Spleen (tissue), 11 donors: ENCODE measurements around the gene SPATS2L. TPM values are rescaled to one million over a fixed set of nuclear protein-coding genes. Genes with fewer than 3 reads are reported as not detected.

Experiments used
- DNase-seq: peaks from one replicate; pipeline ENCODE4 v3.0.0-alpha.2; 2020
- H3K27ac ChIP-seq, 8 donors: fragments of 200-600 bp; sonication (generic) in 7 of 8; 1 replicate in 4 of 8; 2 replicates in 4 of 8; pipeline versions ENCODE4 v1.5.0 to v1.8.0; 2016 to 2021; ENCODE audit warnings: inconsistent platforms in 4 of 8, mild to moderate bottlenecking in 4 of 8, moderate library complexity in 1 of 8
- H3K27me3 ChIP-seq, 7 donors: fragments of 200-600 bp; sonication (generic) in 6 of 7; replicated peaks in 1 of 7; 1 replicate in 4 of 7; 2 replicates in 3 of 7; pipeline versions ENCODE4 v1.5.0 to v1.8.0; 2016 to 2021; ENCODE audit warnings: inconsistent platforms in 3 of 7, mild to moderate bottlenecking in 1 of 7
- H3K36me3 ChIP-seq, 6 donors: fragments of 200-600 bp; sonication (generic) in 5 of 6; 1 replicate in 4 of 6; 2 replicates in 2 of 6; pipeline versions ENCODE4 v1.5.0 to v1.8.0; 2016 to 2021; ENCODE audit warnings: inconsistent platforms in 2 of 6
- H3K4me1 ChIP-seq, 6 donors: fragments of 200-600 bp; sonication (generic) in 5 of 6; 1 replicate in 3 of 6; 2 replicates in 3 of 6; pipeline versions ENCODE4 v1.5.0 to v1.8.0; 2016 to 2021; ENCODE audit warnings: inconsistent platforms in 3 of 6
- H3K4me3 ChIP-seq, 8 donors: fragments of 200-600 bp; sonication (generic) in 7 of 8; 1 replicate in 4 of 8; 2 replicates in 4 of 8; pipeline versions ENCODE4 v1.5.0 to v1.8.0; 2016 to 2021; ENCODE audit warnings: inconsistent platforms in 4 of 8, mild to moderate bottlenecking in 4 of 8, moderate library complexity in 2 of 8
- H3K9me3 ChIP-seq, 8 donors: fragments of 200-600 bp; sonication (generic) in 7 of 8; 1 replicate in 4 of 8; 2 replicates in 4 of 8; pipeline versions ENCODE4 v1.5.0 to v1.8.0; 2016 to 2021; ENCODE audit warnings: inconsistent platforms in 4 of 8
- POLR2A ChIP-seq, 3 donors: fragments of 450-650 bp; IDR thresholded peaks; one replicate each; pipeline ENCODE4 v1.5.1; 2017; ENCODE audit warnings: antibody characterized with exemption in 3 of 3, mild to moderate bottlenecking in 1 of 3
- POLR2AphosphoS5 ChIP-seq, 3 donors: sonication (generic); formaldehyde crosslinking; IDR thresholded peaks; one replicate each; pipeline ENCODE4 v1.5.1; 2017; ENCODE audit warnings: antibody characterized with exemption in 3 of 3
- WGBS, 5 donors: extraction: QIAGEN DNeasy Blood & Tissue Kit in 3 of 5; methylation state at CpG; one replicate each; pipeline versions ENCODE4 v1.1.5 to v1.1.7; 2013 to 2018; 5-methylcytosine and 5-hydroxymethylcytosine counted together
- intact Hi-C: fragments of 100-400 bp; cut with DNase I; formaldehyde crosslinking; loops from one replicate; pipeline ENCODE4 v1.15.0; 2023; ENCODE audit warnings: low total_unique reads
- polyA plus RNA-seq, 3 donors: library from polyadenylated mRNA; stranded (reverse); fragments of 200-250 nt; gene quantifications; one replicate each; pipeline ENCODE4 v1.2.1, GENCODE V29; 2013
- total RNA-seq, 7 donors: library from RNA; depleted of rRNA in 3 of 7; stranded (reverse); fragments of >200 nt in 3 of 7; fragmentation: NEBNext Ultra II Directional in 4 of 7; extraction: Animal tissue kit (Norgen Biotek cat#: 25700) in 4 of 7; gene quantifications; one replicate each; pipeline versions ENCODE4 v1.1.0 to v1.2.1, GENCODE V29; 2016 to 2021
- TF ChIP-seq, protein P1 (sequence below), 11 experiments: fragments of 200-600 bp in 7 of 11; fragments of 450-650 bp in 4 of 11; sonication (generic) in 4 of 11; IDR thresholded peaks in 8 of 11; conservative IDR thresholded peaks in 3 of 11; 1 replicate in 7 of 11; 2 replicates in 4 of 11; pipeline versions ENCODE4 v1.4.0 to v1.8.0; 2016 to 2021; ENCODE audit warnings: antibody characterized with exemption in 11 of 11, inconsistent platforms in 4 of 11, mild to moderate bottlenecking in 1 of 11
- donor health status: healthy with polysubstance abuse.
- donor health status: DM: no; HTN: no; CAD: no; lungs with moderate emphysema.
- donor health status: DM: no; HTN: no; CAD: no.
- donor health status: Bipolar disorder and iron deficiency.
- donor health status: healthy.
- donor health status: DM: no; HTN: no; CAD: no.
- donor health status: DM: yes; HTN: yes; CAD: no.

Gene SPATS2L
- total and polyA plus RNA-seq, 10 donors: 9.5 to 84.7 (median 57.2) TPM

- no peaks in the 10 kb centered on the region for H3K36me3 ChIP-seq
- H3K27ac ChIP-seq: peak overlapping the region; percentile 77 to 90 (median 86)
- no peaks in the 10 kb centered on the region for H3K9me3 ChIP-seq
- intact Hi-C loops: loop anchor here (10.0 kb wide), 1 partner anchor 323 kb away; no protein-coding TSS in a partner anchor
- WGBS, 5 donors: 9 to 19% (median 11%) methylated on average over 13 to 20 of the region's 20 CpGs
- peaks cover 0 to 28% (median 5%) of the 10 kb centered on the region in 7 donors for H3K27me3 ChIP-seq
- H3K4me3 ChIP-seq: peak overlapping the region; percentile 67 to 92 (median 78)
- H3K4me1 ChIP-seq: peaks cover 4 to 46% (median 22%) of the 10 kb centered on the region in 6 donors
- DNase-seq: no peak
- TF ChIP-seq, protein P1, sequence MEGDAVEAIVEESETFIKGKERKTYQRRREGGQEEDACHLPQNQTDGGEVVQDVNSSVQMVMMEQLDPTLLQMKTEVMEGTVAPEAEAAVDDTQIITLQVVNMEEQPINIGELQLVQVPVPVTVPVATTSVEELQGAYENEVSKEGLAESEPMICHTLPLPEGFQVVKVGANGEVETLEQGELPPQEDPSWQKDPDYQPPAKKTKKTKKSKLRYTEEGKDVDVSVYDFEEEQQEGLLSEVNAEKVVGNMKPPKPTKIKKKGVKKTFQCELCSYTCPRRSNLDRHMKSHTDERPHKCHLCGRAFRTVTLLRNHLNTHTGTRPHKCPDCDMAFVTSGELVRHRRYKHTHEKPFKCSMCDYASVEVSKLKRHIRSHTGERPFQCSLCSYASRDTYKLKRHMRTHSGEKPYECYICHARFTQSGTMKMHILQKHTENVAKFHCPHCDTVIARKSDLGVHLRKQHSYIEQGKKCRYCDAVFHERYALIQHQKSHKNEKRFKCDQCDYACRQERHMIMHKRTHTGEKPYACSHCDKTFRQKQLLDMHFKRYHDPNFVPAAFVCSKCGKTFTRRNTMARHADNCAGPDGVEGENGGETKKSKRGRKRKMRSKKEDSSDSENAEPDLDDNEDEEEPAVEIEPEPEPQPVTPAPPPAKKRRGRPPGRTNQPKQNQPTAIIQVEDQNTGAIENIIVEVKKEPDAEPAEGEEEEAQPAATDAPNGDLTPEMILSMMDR (IDR thresholded peaks at IDR 0.05 in 8 of 11, conservative IDR thresholded peaks at IDR 0.05 in 3 of 11): no peak
- TF ChIP-seq POLR2AphosphoS5 (IDR thresholded peaks at IDR 0.05): no peak
- TF ChIP-seq POLR2A (IDR thresholded peaks at IDR 0.05): no peak
These were observed 1.4 kb downstream of the SPATS2L start for GRCh38 chr2:200307724-200308545.

GRCh38 chr2:200308546-200309295, 2.2 kb downstream of the SPATS2L start:
- no peak for DNase-seq
- Histone ChIP-seq H3K36me3 (no peaks in the 10 kb centered on the region), H3K4me1 (peaks cover 4 to 46% (median 22%) of the 10 kb centered on the region in 6 donors), H3K4me3 (peak overlapping the region in 1 of 8 donors; percentile 92), H3K9me3 (no peaks in the 10 kb centered on the region), H3K27me3 (peaks cover 0 to 28% (median 5%) of the 10 kb centered on the region in 7 donors), H3K27ac (peak overlapping the region in 4 of 8 donors; percentile 4 to 90 (median 88))
- WGBS, 5 donors: 68 to 80% (median 71%) methylated on average over 5 of the region's 5 CpGs
- TF ChIP-seq, protein P1 (IDR thresholded peaks at IDR 0.05 in 8 of 11, conservative IDR thresholded peaks at IDR 0.05 in 3 of 11): no peak
- no peak for TF ChIP-seq POLR2AphosphoS5 (IDR thresholded peaks at IDR 0.05)
- no peak for TF ChIP-seq POLR2A (IDR thresholded peaks at IDR 0.05)
- intact Hi-C loops: loop anchor here (10.0 kb wide), 1 partner anchor 324 kb away; no protein-coding TSS in a partner anchor

GRCh38 chr2:200309296-200310049, 3.0 kb downstream of the SPATS2L start:
- Histone ChIP-seq H3K4me3 (peak overlapping the region in 1 of 8 donors; percentile 92), H3K9me3 (no peaks in the 10 kb centered on the region), H3K36me3 (no peaks in the 10 kb centered on the region), H3K4me1 (peaks cover 4 to 46% (median 22%) of the 10 kb centered on the region in 6 donors), H3K27ac (no peak overlapping the region), H3K27me3 (peaks cover 0 to 28% (median 5%) of the 10 kb centered on the region in 7 donors)
- TF ChIP-seq POLR2A (IDR thresholded peaks at IDR 0.05) (no peak), POLR2AphosphoS5 (IDR thresholded peaks at IDR 0.05) (no peak)
- TF ChIP-seq, protein P1 (IDR thresholded peaks at IDR 0.05 in 8 of 11, conservative IDR thresholded peaks at IDR 0.05 in 3 of 11): no peak
- DNase-seq: no peak
- 83 to 93% (median 91%) methylated on average over 1 of the region's 1 CpG for WGBS, 5 donors
- intact Hi-C loops: loop anchor here (10.0 kb wide), 2 partner anchors 155 to 325 kb away; no protein-coding TSS in a partner anchor
